A549 (cell line): ENCODE data around the gene SLC7A6OS. TPM values are rescaled to one million over a fixed set of nuclear protein-coding genes. Genes with fewer than 3 reads are reported as not detected.
A peak's percentile ranks its signal among the peaks of the same experiment; 100 is the strongest.

Source experiments
- CHD2 ChIP-seq: fragments of 150-350 bp; IDR thresholded peaks from 2 replicates; pipeline ENCODE4 v1.6.1; 2014; ENCODE audit warnings: low read length; ENCODE audit not compliant: partially characterized antibody
- CHD4 ChIP-seq: fragments of 200-600 bp; sonication (generic); IDR thresholded peaks from 2 replicates; pipeline ENCODE4 v1.6.1; 2016; ENCODE audit warnings: antibody characterized with exemption, mild to moderate bottlenecking, borderline replicate concordance
- EP300 ChIP-seq, 2 experiments: fragments of >200 bp; sonication (Bioruptor Twin); formaldehyde crosslinking; IDR thresholded peaks; 2 replicates in 1 of 2; 3 replicates in 1 of 2; pipeline ENCODE4 v1.6.1; 2016 to 2017
- ESRRA ChIP-seq: fragments of 150-350 bp; IDR thresholded peaks from 2 replicates; pipeline ENCODE4 v1.6.1; 2014; ENCODE audit warnings: mild to moderate bottlenecking, low read length, borderline replicate concordance
- GATA3 ChIP-seq: IDR thresholded peaks from 2 replicates; pipeline ENCODE4 v1.6.1; 2012; ENCODE audit warnings: borderline replicate concordance
- HEYL ChIP-seq: fragments of 250-450 bp; sonication (Bioruptor Pico); IDR thresholded peaks from 2 replicates; pipeline ENCODE4 v1.8.0; 2021; ENCODE audit warnings: mild to moderate bottlenecking, moderate library complexity
- HOXB5 ChIP-seq: fragments of 250-450 bp; sonication (Bioruptor Pico); IDR thresholded peaks from 2 replicates; pipeline ENCODE4 v1.5.0; 2020; ENCODE audit warnings: mild to moderate bottlenecking, moderate library complexity
- JUNB ChIP-seq: fragments of >200 bp; sonication (Bioruptor Twin); formaldehyde crosslinking; IDR thresholded peaks from 2 replicates; pipeline ENCODE4 v1.6.1; 2016
- KDM1A ChIP-seq: fragments of 200-600 bp; sonication (generic); IDR thresholded peaks from 2 replicates; pipeline ENCODE4 v1.6.1; 2016; ENCODE audit warnings: low read depth, mild to moderate bottlenecking
- MYC ChIP-seq: IDR thresholded peaks from 2 replicates; pipeline ENCODE4 v1.6.1; 2012; ENCODE audit warnings: mild to moderate bottlenecking, inconsistent platforms, low read length, improper control_type of control experiment, borderline replicate concordance
- NPAS2 ChIP-seq: fragments of 250-450 bp; sonication (Bioruptor Pico); IDR thresholded peaks from 2 replicates; pipeline ENCODE4 v1.8.0; 2022; ENCODE audit warnings: mild to moderate bottlenecking, moderate library complexity, borderline replicate concordance
- RAD21 ChIP-seq, 2 experiments: fragments of >200 bp in 1 of 2; sonication (Bioruptor Twin) in 1 of 2; formaldehyde crosslinking in 1 of 2; IDR thresholded peaks in 1 of 2; conservative IDR thresholded peaks in 1 of 2; 2 replicates in 1 of 2; 3 replicates in 1 of 2; pipeline ENCODE4 v1.6.1; 2012 to 2018; ENCODE audit warnings: inconsistent platforms in 1 of 2
- RARB ChIP-seq: fragments of 250-450 bp; sonication (Bioruptor Pico); IDR thresholded peaks from 2 replicates; pipeline ENCODE4 v1.8.0; 2021; ENCODE audit warnings: mild to moderate bottlenecking, moderate library complexity
- RCOR1 ChIP-seq: fragments of 150-350 bp; IDR thresholded peaks from 2 replicates; pipeline ENCODE4 v1.6.1; 2014; ENCODE audit warnings: antibody characterized with exemption, low read length, low read depth
- RNF2 ChIP-seq: fragments of 200-600 bp; sonication (generic); IDR thresholded peaks from 2 replicates; pipeline ENCODE4 v1.6.1; 2016; ENCODE audit warnings: low read depth, mild to moderate bottlenecking, antibody characterized with exemption, moderate library complexity, borderline replicate concordance
- SMC3 ChIP-seq: fragments of >200 bp; sonication (Bioruptor Twin); formaldehyde crosslinking; IDR thresholded peaks from 3 replicates; pipeline ENCODE4 v1.6.1; 2018; ENCODE audit warnings: inconsistent platforms
- SREBF2 ChIP-seq: fragments of 450-650 bp; IDR thresholded peaks from 2 replicates; pipeline ENCODE4 v1.6.1; 2014; ENCODE audit warnings: mild to moderate bottlenecking, moderate library complexity
- ZNF302 ChIP-seq: fragments of 250-450 bp; sonication (Bioruptor Pico); IDR thresholded peaks from 2 replicates; pipeline ENCODE4 v1.9.0; 2021; ENCODE audit warnings: inconsistent platforms, mild to moderate bottlenecking, moderate library complexity
- ZSCAN20 ChIP-seq: fragments of 250-450 bp; sonication (Bioruptor Pico); IDR thresholded peaks from 2 replicates; pipeline ENCODE4 v1.8.0; 2022; ENCODE audit warnings: mild to moderate bottlenecking, moderate library complexity
- polyA plus RNA-seq, 4 experiments: library from polyadenylated mRNA; depleted of rRNA in 3 of 4; stranded (reverse); fragments of >200 nt; fragmentation: RNase III in 1 of 4; extraction: RNeasy Plus Mini Kit Qiagen cat#74134 plus additional on column Dnase treatment in 1 of 4; gene quantifications; 2 replicates in 3 of 4; 3 replicates in 1 of 4; pipeline ENCODE4 v1.2.3, GENCODE V29; 2011 to 2017
- TF ChIP-seq, protein P1 (sequence below): IDR thresholded peaks from 2 replicates; pipeline ENCODE4 v1.6.1; 2012
- TF ChIP-seq, protein P2 (sequence below): IDR thresholded peaks from 2 replicates; pipeline ENCODE4 v1.6.1; 2012; ENCODE audit warnings: low read depth, borderline replicate concordance
- TF ChIP-seq, protein P3 (sequence below): fragments of 250-450 bp; sonication (Bioruptor Pico); IDR thresholded peaks from 2 replicates; pipeline ENCODE4 v1.5.0; 2021; ENCODE audit warnings: mild to moderate bottlenecking, moderate library complexity, borderline replicate concordance
- TF ChIP-seq, protein P4 (sequence below): fragments of 200-600 bp; sonication (generic); IDR thresholded peaks from 2 replicates; pipeline ENCODE4 v1.6.1; 2016; ENCODE audit warnings: antibody characterized with exemption, mild to moderate bottlenecking, moderate library complexity

SLC7A6OS gene
- polyA plus RNA-seq, 2 of the 4 experiments (the other 2 are of a cell fraction) = 10.4 to 11.9 TPM

DNA sequence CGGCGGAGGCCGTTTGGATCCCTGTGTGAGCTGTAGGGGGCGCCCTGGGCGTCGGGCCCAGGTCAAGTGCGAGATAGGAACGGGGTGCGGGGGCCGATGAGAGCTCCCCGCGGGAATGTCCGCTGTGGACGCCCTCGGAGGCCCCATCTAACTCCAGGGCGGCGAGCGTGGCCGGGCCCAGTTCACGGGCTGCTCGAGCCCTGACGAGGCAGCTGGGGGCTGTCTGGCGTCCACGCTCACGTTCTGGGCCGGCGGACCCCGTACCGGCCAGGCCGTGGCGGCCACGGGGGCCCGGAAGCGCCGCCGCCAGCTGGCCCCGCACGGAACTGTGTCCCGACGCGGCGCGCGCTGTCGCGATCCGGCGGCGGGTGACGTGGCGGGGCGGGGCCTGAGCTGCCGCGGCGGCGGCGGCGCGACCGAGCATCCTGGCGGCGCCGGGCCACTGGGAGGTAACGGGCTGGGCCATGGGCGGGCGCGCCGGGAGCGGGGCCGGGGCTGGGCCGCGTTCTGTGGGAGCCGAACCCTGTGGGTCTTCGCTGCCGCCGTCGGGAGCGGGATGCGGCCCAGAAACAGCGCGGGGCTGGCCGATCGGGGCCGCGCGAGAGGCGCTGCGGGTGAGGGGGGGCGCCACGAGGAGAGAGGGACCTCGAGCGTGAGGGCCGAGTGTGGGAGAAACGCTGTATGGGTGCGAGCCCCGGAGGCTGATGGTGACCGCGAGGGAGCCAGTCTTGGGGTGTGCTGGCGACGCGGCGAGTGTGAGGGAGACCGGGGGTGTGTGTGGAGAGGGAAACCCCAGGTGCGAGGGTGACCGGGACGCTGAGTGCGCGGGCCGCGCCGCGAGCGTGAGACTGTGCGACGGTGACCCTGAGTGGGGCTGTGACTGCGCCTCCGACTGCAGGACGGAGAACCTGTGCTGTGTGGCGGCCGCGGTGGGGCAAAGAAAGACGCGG is 46.3 kb downstream of the SLC7A6OS start, which contains the start of gene SLC7A6 (continued):
- TF ChIP-seq, protein P1, sequence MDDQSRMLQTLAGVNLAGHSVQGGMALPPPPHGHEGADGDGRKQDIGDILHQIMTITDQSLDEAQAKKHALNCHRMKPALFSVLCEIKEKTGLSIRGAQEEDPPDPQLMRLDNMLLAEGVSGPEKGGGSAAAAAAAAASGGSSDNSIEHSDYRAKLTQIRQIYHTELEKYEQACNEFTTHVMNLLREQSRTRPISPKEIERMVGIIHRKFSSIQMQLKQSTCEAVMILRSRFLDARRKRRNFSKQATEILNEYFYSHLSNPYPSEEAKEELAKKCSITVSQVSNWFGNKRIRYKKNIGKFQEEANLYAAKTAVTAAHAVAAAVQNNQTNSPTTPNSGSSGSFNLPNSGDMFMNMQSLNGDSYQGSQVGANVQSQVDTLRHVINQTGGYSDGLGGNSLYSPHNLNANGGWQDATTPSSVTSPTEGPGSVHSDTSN = no peak; the same call in 1 of the 2 replicates
- no peak; a peak in 1 of 5 replicates for TF ChIP-seq EP300 (IDR thresholded peaks at IDR 0.05)
- peak; percentile 44 for TF ChIP-seq SMC3
- no peak for TF ChIP-seq ESRRA
- TF ChIP-seq, protein P2, sequence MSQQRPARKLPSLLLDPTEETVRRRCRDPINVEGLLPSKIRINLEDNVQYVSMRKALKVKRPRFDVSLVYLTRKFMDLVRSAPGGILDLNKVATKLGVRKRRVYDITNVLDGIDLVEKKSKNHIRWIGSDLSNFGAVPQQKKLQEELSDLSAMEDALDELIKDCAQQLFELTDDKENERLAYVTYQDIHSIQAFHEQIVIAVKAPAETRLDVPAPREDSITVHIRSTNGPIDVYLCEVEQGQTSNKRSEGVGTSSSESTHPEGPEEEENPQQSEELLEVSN = peak; percentile 73
- peak; percentile 14 to 40; a peak in 2 of 5 replicates for TF ChIP-seq RAD21 (conservative IDR thresholded peaks at IDR 0.05 in 1 of 2, IDR thresholded peaks at IDR 0.05 in 1 of 2)
- TF ChIP-seq HEYL (CRISPR knock-in tag) = no peak
- TF ChIP-seq GATA3 = peak; percentile 33; the same call in 1 of the 2 replicates
- TF ChIP-seq HOXB5 (CRISPR knock-in tag) = no peak
- TF ChIP-seq JUNB = no peak
- no peak for TF ChIP-seq KDM1A
- TF ChIP-seq RARB (CRISPR knock-in tag) = 0 out of 2 replicates have a peak, but pooled peaks have one; percentile 14
- TF ChIP-seq MYC = peak; percentile 59; the same call in 1 of the 2 replicates
- no peak for TF ChIP-seq ZNF302 (CRISPR knock-in tag)
- TF ChIP-seq CHD2 = no peak
- no peak for TF ChIP-seq NPAS2 (CRISPR knock-in tag)
- TF ChIP-seq SREBF2 = no peak
- TF ChIP-seq RCOR1 = no peak
- no peak for TF ChIP-seq RNF2
- TF ChIP-seq CHD4 = no peak
- TF ChIP-seq, protein P3, sequence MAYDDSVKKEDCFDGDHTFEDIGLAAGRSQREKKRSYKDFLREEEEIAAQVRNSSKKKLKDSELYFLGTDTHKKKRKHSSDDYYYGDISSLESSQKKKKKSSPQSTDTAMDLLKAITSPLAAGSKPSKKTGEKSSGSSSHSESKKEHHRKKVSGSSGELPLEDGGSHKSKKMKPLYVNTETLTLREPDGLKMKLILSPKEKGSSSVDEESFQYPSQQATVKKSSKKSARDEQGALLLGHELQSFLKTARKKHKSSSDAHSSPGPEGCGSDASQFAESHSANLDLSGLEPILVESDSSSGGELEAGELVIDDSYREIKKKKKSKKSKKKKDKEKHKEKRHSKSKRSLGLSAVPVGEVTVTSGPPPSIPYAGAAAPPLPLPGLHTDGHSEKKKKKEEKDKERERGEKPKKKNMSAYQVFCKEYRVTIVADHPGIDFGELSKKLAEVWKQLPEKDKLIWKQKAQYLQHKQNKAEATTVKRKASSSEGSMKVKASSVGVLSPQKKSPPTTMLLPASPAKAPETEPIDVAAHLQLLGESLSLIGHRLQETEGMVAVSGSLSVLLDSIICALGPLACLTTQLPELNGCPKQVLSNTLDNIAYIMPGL (CRISPR knock-in tag) = peak; percentile 88
- TF ChIP-seq, protein P4, sequence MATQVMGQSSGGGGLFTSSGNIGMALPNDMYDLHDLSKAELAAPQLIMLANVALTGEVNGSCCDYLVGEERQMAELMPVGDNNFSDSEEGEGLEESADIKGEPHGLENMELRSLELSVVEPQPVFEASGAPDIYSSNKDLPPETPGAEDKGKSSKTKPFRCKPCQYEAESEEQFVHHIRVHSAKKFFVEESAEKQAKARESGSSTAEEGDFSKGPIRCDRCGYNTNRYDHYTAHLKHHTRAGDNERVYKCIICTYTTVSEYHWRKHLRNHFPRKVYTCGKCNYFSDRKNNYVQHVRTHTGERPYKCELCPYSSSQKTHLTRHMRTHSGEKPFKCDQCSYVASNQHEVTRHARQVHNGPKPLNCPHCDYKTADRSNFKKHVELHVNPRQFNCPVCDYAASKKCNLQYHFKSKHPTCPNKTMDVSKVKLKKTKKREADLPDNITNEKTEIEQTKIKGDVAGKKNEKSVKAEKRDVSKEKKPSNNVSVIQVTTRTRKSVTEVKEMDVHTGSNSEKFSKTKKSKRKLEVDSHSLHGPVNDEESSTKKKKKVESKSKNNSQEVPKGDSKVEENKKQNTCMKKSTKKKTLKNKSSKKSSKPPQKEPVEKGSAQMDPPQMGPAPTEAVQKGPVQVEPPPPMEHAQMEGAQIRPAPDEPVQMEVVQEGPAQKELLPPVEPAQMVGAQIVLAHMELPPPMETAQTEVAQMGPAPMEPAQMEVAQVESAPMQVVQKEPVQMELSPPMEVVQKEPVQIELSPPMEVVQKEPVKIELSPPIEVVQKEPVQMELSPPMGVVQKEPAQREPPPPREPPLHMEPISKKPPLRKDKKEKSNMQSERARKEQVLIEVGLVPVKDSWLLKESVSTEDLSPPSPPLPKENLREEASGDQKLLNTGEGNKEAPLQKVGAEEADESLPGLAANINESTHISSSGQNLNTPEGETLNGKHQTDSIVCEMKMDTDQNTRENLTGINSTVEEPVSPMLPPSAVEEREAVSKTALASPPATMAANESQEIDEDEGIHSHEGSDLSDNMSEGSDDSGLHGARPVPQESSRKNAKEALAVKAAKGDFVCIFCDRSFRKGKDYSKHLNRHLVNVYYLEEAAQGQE = peak; percentile 47; the same call in 1 of the 2 replicates
- TF ChIP-seq ZSCAN20 (CRISPR knock-in tag) = no peak
